SKM-1 treated with dmso at 0.1 percent for 144 hours (cell line): ENCODE data around the gene SH2B3.

ENCODE experiments used
- DNase-seq: peaks from one replicate; lab custom pipeline; 2025; ENCODE audit not compliant: unreplicated experiment; lab: John Stamatoyannopoulos, UW

The SH2B3 gene

GRCh38 chr12:111443086-111443485 lies 37.4 kb downstream of the SH2B3 start:
- DNase-seq, result no peak

- no peak for DNase-seq
These were observed 37.9 kb downstream of the SH2B3 start for GRCh38 chr12:111443586-111443985.

GRCh38 chr12:111444314-111444924 lies 38.7 kb downstream of the SH2B3 start:
- DNase-seq, result no peak

GRCh38 chr12:111444925-111445725 lies 39.4 kb downstream of the SH2B3 start:
- peak; percentile 29 for DNase-seq

GRCh38 chr12:111445726-111446581 lies 40.2 kb downstream of the SH2B3 start:
- DNase-seq, result no peak

- no peak for DNase-seq
These were observed 41.2 kb downstream of the SH2B3 start for GRCh38 chr12:111446631-111447570.

- no peak for DNase-seq
These were observed 42.0 kb downstream of the SH2B3 start for GRCh38 chr12:111447571-111448265.

GRCh38 chr12:111448266-111448830 lies 42.6 kb downstream of the SH2B3 start:
- DNase-seq, result no peak

- DNase-seq, result no peak
These were observed 43.4 kb downstream of the SH2B3 start for GRCh38 chr12:111448846-111449790.

GRCh38 chr12:111450676-111451075 lies 45.0 kb downstream of the SH2B3 start:
- no peak for DNase-seq

- DNase-seq, result no peak
These were observed 45.5 kb downstream of the SH2B3 start for GRCh38 chr12:111451232-111451631.

GRCh38 chr12:111451649-111452129 lies 46.0 kb downstream of the SH2B3 start:
- peak; percentile 10 for DNase-seq

- DNase-seq, result no peak
These were observed 47.6 kb downstream of the SH2B3 start for GRCh38 chr12:111453071-111453989.

GRCh38 chr12:111454311-111454710 lies 48.6 kb downstream of the SH2B3 start:
- DNase-seq, result no peak

GRCh38 chr12:111454716-111455447 lies 49.2 kb downstream of the SH2B3 start:
- DNase-seq, result no peak

- DNase-seq, result no peak
These were observed 50.0 kb downstream of the SH2B3 start for GRCh38 chr12:111455448-111456320.
